ENCODE data around the gene CROCC2. TPM values are rescaled to one million over a fixed set of nuclear protein-coding genes. Genes with fewer than 3 reads are reported as not detected.

CROCC2 gene
- total RNA-seq, 1 experiment from 2014 or later = not detected

DNA sequence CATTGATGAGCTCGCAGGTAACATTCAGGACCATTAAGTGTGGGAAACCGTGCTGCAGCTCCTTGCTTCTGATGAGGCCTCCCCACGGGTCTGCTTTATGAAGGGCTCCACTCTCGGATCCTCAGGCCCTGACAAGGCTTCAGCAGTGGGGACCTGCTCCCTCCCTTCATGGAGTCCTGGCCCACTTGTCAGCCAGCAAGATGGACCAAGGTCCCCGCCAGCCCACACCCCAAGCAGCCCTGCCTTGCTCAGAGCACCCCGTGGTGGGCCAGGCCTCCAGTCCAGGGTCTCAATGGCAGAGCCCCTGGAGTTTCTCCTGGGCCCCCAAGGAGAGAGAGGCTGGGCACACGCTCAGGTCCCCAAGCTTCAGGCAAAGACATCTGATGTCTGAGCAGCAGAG is 41.5 kb downstream of the CROCC2 start:
- DNase-seq (ENCODE audit: low read depth, low spot score) = no peak
- CTCF ChIA-PET = no interaction called here

DNA sequence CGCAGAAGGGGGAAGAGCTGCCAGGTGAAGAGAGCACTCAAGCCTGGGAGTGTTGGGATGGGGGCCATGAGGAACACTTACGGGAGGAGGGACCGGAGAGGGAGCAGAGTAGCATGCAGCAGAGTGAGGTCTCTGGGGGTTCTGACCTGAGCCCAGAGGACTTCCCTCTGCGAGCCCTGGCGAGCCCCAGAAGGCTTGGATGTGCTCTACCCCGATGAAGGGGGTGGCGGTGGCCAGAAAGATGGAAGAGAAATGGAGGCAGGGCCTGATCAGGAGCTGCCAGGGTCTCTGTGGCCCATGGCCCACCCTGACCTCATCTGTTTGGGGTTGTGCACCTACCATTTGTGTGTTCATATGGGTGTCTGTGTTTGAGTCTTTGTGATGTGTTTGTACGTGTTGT is 42.0 kb downstream of the CROCC2 start:
- no peaks in the 10 kb centered on the region for H4K20me1 ChIP-seq (ENCODE audit: insufficient read depth)
- peaks cover 5 to 16% of the 10 kb centered on the region in 2 experiments; a peak in 3 of 4 replicates for H3K4me1 ChIP-seq (ENCODE audit: control insufficient read depth in 1 of 2, insufficient read depth in 2 of 2, low read length in 2 of 2)
- POLR2A ChIA-PET = no interaction called here
- DNase-seq (ENCODE audit: low read depth, low spot score) = no peak
- CTCF ChIA-PET = no interaction called here
- RAD21 ChIA-PET (ENCODE audit: low non-redundant PET in 1 of 2, low total read pairs in 2 of 2, uncharacterized antibody in 2 of 2, unreplicated experiment in 2 of 2) = no interaction called here
- no peaks in the 10 kb centered on the region for H3K9me3 ChIP-seq (ENCODE audit: control insufficient read depth in 1 of 2, insufficient read depth in 1 of 2, low read depth in 1 of 2, low read length in 2 of 2)
- H2AFZ ChIP-seq (ENCODE audit: low read depth, low read length, poor library complexity, severe bottlenecking) = no peak overlapping the region
- no peaks in the 10 kb centered on the region for H3K79me2 ChIP-seq (ENCODE audit: insufficient read depth, low read length)
- H3K36me3 ChIP-seq (ENCODE audit: control insufficient read depth in 1 of 2, insufficient read depth in 2 of 2, low read length in 2 of 2) = no peaks in the 10 kb centered on the region
- peaks cover 4% of the 10 kb centered on the region; the same call in 1 of the 2 replicates for H3K27me3 ChIP-seq (ENCODE audit: insufficient read depth, low read length)
- no peak for ATAC-seq
- no TSS peak for BruUV-seq (replicated peaks)
- intact Hi-C loops (cut with micrococcal nuclease) = no loop called here
- H3K4me3 ChIP-seq (replicated peaks in 1 of 2; ENCODE audit: low read depth in 1 of 2, low read length in 2 of 2) = no peak overlapping the region
- H3K4me2 ChIP-seq (ENCODE audit: low read length) = no peak overlapping the region
- H3K9me2 ChIP-seq (ENCODE audit: insufficient read depth) = no peaks in the 10 kb centered on the region
- H3K27ac ChIP-seq (ENCODE audit: low read depth, low read length) = no peak overlapping the region
- no peak overlapping the region for H3K9ac ChIP-seq (ENCODE audit: low read length)
- TF ChIP-seq CBX3 (IDR thresholded peaks at IDR 0.05; ENCODE audit: low read depth) (no peak), CEBPB (IDR thresholded peaks at IDR 0.05; ENCODE audit: low read depth) (no peak), EZH2 (IDR thresholded peaks at IDR 0.05) (no peak), SRF (IDR thresholded peaks at IDR 0.05; ENCODE audit: low read depth) (no peak), FOSL1 (IDR thresholded peaks at IDR 0.05; ENCODE audit: low read depth) (no peak), YY1 (IDR thresholded peaks at IDR 0.05; ENCODE audit: extremely low read depth, insufficient replicate concordance, low read depth, low read length) (no peak), RAD21 (IDR thresholded peaks at IDR 0.05; ENCODE audit: low read depth) (no peak), ZFX (IDR thresholded peaks at IDR 0.05) (no peak), SIN3A (IDR thresholded peaks at IDR 0.05; ENCODE audit: low read depth) (no peak), EZH2phosphoT487 (IDR thresholded peaks at IDR 0.05; ENCODE audit: borderline replicate concordance) (no peak), SP1 (IDR thresholded peaks at IDR 0.05; ENCODE audit: low read depth) (no peak), ZBTB33 (IDR thresholded peaks at IDR 0.05; ENCODE audit: extremely low read depth, insufficient replicate concordance, low read length) (no peak)

More for the DNA sequence above, 41.5 kb downstream of the CROCC2 start:
- H3K4me1 ChIP-seq (ENCODE audit: control insufficient read depth in 1 of 2, insufficient read depth in 2 of 2, low read length in 2 of 2) = peaks cover 5 to 16% of the 10 kb centered on the region in 2 experiments; a peak in 3 of 4 replicates
- no peaks in the 10 kb centered on the region for H3K36me3 ChIP-seq (ENCODE audit: control insufficient read depth in 1 of 2, insufficient read depth in 2 of 2, low read length in 2 of 2)
- H4K20me1 ChIP-seq (ENCODE audit: insufficient read depth) = no peaks in the 10 kb centered on the region
- peaks cover 4% of the 10 kb centered on the region; the same call in 1 of the 2 replicates for H3K27me3 ChIP-seq (ENCODE audit: insufficient read depth, low read length)
- ChIA-PET RAD21 (ENCODE audit: low non-redundant PET in 1 of 2, low total read pairs in 2 of 2, uncharacterized antibody in 2 of 2, unreplicated experiment in 2 of 2) (no interaction called here), POLR2A (no interaction called here)
- H2AFZ ChIP-seq (ENCODE audit: low read depth, low read length, poor library complexity, severe bottlenecking) = no peak overlapping the region
- TF ChIP-seq FOSL1 (IDR thresholded peaks at IDR 0.05; ENCODE audit: low read depth) = no peak
- no peak for TF ChIP-seq EGR1 (IDR thresholded peaks at IDR 0.05; ENCODE audit: low read depth)
- no peak for TF ChIP-seq ZFX (IDR thresholded peaks at IDR 0.05)
- no peak for TF ChIP-seq ZBTB33 (IDR thresholded peaks at IDR 0.05; ENCODE audit: extremely low read depth, insufficient replicate concordance, low read length)
- no peak for ATAC-seq
- no TSS peak for BruUV-seq (replicated peaks)
- no peak overlapping the region for H3K9ac ChIP-seq (ENCODE audit: low read length)
- no peaks in the 10 kb centered on the region for H3K79me2 ChIP-seq (ENCODE audit: insufficient read depth, low read length)
- no peak overlapping the region for H3K4me2 ChIP-seq (ENCODE audit: low read length)
- intact Hi-C loops (cut with micrococcal nuclease) = no loop called here
- no peak overlapping the region for H3K4me3 ChIP-seq (replicated peaks in 1 of 2; ENCODE audit: low read depth in 1 of 2, low read length in 2 of 2)
- H3K27ac ChIP-seq (ENCODE audit: low read depth, low read length) = no peak overlapping the region
- H3K9me2 ChIP-seq (ENCODE audit: insufficient read depth) = no peaks in the 10 kb centered on the region
- no peaks in the 10 kb centered on the region for H3K9me3 ChIP-seq (ENCODE audit: control insufficient read depth in 1 of 2, insufficient read depth in 1 of 2, low read depth in 1 of 2, low read length in 2 of 2)
